Activated CD4-positive, alpha-beta memory T cell treated with anti-CD3 and anti-CD28 coated beads, Interleukin-2, amount 10 ng/mL, durations not matched to agents 7 days and 5 days (primary cell): ENCODE data around the gene BCL11B. TPM values are rescaled to one million over a fixed set of nuclear protein-coding genes. Genes with fewer than 3 reads are reported as not detected.
"Not testable (repeated sequence)": the region's sequence is repeated elsewhere in the genome, so short reads cannot be mapped to it uniquely, and the experiment has no call there.

ENCODE experiments used
- CTCF ChIA-PET: fragments of 350-600 bp; sonication (Branson Sonifier 250); formaldehyde crosslinking; loops from one replicate; lab custom pipeline; 2021; ENCODE audit warnings: antibody characterized with exemption, inconsistent platforms; lab: Charles Lee
- POLR2A ChIA-PET: fragments of 350-600 bp; sonication (Branson Sonifier 250); formaldehyde crosslinking; loops from one replicate; lab custom pipeline; 2021; ENCODE audit warnings: antibody characterized with exemption; lab: Charles Lee
- DNase-seq: peaks from one replicate; pipeline ENCODE4 v3.0.0-alpha.2; 2020
- H3K27ac Mint-ChIP-seq: one replicate; pipeline ENCODE4 v1.8.0; 2021; ENCODE audit warnings: mild to moderate bottlenecking, mixed read lengths
- H3K27me3 Mint-ChIP-seq: one replicate; pipeline ENCODE4 v1.8.0; 2021; ENCODE audit warnings: mixed read lengths
- H3K36me3 Mint-ChIP-seq: one replicate; pipeline ENCODE4 v1.8.0; 2021; ENCODE audit warnings: low read depth, mixed read lengths
- H3K4me1 Mint-ChIP-seq: one replicate; pipeline ENCODE4 v1.8.0; 2021; ENCODE audit warnings: mixed read lengths
- H3K4me3 Mint-ChIP-seq: one replicate; pipeline ENCODE4 v1.8.0; 2021; ENCODE audit warnings: mild to moderate bottlenecking, mixed read lengths
- H3K9me3 Mint-ChIP-seq: one replicate; pipeline ENCODE4 v1.8.0; 2021; ENCODE audit warnings: mixed read lengths
- total RNA-seq, 2 experiments: library from RNA; stranded (reverse); gene quantifications; one replicate each; pipeline ENCODE4 v1.2.3, GENCODE V29; 2021

Gene BCL11B
- total RNA-seq, 2 experiments from 2014 or later, result 81.7 to 82.0 TPM

GRCh38 chr14:99231850-99232713 is 39.9 kb downstream of the BCL11B start:
- Mint-ChIP-seq H3K4me1 (peaks cover 94% of the 10 kb centered on the region), H3K27ac (peak overlapping the region; percentile 99), H3K4me3 (peak overlapping the region; percentile 76), H3K27me3 (no peaks in the 10 kb centered on the region), H3K9me3 (no peaks in the 10 kb centered on the region), H3K36me3 (peaks cover 74% of the 10 kb centered on the region)
- ChIA-PET CTCF (interaction anchor here (0.6 to 16.6 kb wide), 11 partner anchors 8 to 164 kb away, joined by 3 to 214 read pairs (median 4); no protein-coding TSS in a partner anchor), POLR2A (interaction anchor here (1.0 to 41.9 kb wide), 8 partner anchors 5 to 1043 kb away, joined by 3 to 1689 read pairs (median 9); partner anchors contain the start of gene BCL11B)
- no peak for DNase-seq

DNA sequence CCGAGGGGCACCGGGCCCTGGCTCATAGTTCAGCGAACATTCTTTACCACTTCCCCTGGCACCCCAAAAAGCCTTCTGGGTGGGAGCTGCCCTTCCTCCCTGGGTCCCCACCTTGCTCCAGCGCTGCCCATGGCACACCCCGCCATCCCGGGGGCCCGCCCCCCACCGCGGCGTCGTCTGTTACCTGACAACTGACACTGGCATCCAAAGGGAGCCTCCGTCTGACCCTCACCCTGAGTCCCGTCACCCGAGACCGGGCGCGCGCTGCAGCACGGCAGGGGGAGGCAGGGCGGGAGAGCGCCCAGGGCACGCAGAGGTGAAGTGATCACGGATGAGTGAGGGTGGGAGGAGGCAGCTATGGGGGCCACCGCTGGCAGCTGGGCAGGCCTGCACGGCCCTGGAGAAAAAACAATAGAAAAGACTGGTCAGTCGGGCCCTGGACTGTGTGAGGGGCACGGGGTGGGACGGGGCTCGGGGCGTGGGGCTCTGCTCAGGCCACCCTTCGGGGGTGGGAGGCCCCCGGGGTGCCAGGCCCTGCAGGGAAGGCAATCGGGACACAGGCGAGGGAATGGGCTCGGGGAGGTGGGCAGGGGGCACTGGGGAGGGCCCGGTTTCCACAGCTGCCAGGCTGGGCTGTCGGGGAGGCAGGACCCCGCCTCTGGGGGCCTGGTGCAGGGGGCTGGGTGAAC is 40.7 kb downstream of the BCL11B start:
- Mint-ChIP-seq H3K4me1 (peaks cover 94% of the 10 kb centered on the region), H3K27ac (peak overlapping the region; percentile 99), H3K27me3 (no peaks in the 10 kb centered on the region), H3K36me3 (peaks cover 77% of the 10 kb centered on the region), H3K9me3 (no peaks in the 10 kb centered on the region), H3K4me3 (peak overlapping the region; percentile 76)
- ChIA-PET CTCF (interaction anchor here (0.6 to 16.6 kb wide), 23 partner anchors 10 to 1254 kb away, joined by 3 to 214 read pairs (median 4); no protein-coding TSS in a partner anchor), POLR2A (interaction anchor here (0.8 to 41.9 kb wide), 9 partner anchors 4 to 1254 kb away, joined by 3 to 1689 read pairs (median 8); partner anchors contain the start of gene BCL11B)
- DNase-seq, result no peak

DNA sequence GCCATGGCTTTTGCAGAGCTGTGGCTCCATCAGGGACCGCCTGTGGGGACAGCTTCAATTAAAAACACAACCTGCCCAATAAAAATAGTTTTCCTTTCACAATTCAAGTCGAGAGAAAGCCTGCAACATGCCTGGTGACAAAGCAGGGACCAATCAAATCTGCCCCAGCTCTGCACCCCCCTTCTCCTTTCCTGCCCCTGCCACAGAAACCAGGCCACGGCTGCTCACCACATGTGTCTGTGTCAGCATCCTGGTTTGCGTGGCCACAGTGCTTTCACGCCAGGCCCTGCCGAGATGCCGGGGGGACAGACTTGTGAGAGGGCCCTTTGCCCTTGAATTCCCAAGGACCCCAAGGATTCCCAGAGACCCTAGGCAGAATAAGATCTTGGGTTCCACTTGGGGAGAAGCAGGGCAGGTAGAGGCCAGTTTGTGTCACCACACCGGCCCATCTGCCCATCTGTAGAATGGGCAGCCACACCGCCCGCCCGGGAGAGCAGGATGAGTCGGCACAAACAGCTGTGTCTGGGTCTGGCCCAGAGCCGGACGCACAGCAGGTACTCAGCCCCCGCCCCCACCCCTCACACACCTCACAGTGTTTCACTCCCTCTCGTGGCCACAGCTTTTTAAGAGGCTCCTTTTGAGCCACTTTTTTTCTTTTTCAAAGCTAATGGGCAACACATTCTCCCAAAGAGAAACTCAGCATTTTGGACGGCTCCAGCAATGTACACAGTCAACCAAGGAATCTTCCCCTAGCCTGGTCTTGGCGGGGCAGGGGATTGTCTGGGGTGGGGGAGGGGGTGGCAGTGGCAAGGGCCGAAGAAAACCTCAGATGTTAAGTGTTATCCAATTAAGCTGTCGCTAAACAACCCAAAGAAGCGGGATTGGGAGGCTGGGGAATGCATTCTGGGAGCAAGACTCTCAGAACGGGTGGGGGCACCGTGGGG is 41.5 kb downstream of the BCL11B start:
- DNase-seq, result peak; percentile 93
- Mint-ChIP-seq H3K4me1 (peaks cover 94% of the 10 kb centered on the region), H3K27me3 (no peaks in the 10 kb centered on the region), H3K9me3 (no peaks in the 10 kb centered on the region), H3K4me3 (peak overlapping the region; percentile 73), H3K27ac (peak overlapping the region; percentile 99), H3K36me3 (peaks cover 77% of the 10 kb centered on the region)
- POLR2A ChIA-PET, result interaction anchor here (0.8 to 41.9 kb wide), 12 partner anchors 3 to 1253 kb away, joined by 3 to 1689 read pairs (median 6); partner anchors contain the start of gene BCL11B
- CTCF ChIA-PET, result interaction anchor here (0.6 to 16.6 kb wide), 28 partner anchors 9 to 1253 kb away, joined by 3 to 214 read pairs (median 4); no protein-coding TSS in a partner anchor

DNA sequence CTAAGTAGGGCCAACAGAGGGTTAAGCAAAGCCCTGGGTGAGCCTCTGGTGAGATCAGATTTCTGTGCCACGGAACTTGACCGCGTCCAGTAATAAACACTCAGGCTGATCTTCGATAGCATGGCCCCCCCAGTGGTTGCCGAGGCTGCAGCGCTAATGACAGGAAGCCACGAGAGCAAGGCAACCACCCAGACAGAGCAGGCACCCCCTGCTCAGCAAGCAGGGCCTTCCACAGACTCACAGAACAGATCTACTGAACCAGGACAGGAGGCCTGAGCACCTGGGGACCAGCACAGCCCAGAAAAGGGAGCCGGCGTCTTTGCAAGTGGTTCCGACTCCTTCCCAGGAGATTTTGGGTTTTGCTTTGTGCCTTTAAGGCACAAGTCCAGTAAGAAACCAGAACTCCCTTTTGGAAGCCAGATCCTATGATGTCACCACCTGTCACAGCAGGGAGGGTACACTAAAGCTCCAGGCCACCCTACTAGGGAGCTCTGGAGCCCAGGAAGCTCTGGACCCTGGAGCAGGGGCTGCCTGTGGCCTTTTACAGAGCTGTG is 42.3 kb downstream of the BCL11B start:
- DNase-seq, result no peak
- peak overlapping the region; percentile 73 for H3K4me3 Mint-ChIP-seq
- H3K9me3 Mint-ChIP-seq, result no peaks in the 10 kb centered on the region
- POLR2A ChIA-PET, result interaction anchor here (0.8 to 41.9 kb wide), 11 partner anchors 3 to 1253 kb away, joined by 3 to 1689 read pairs (median 6); partner anchors contain the start of gene BCL11B
- H3K27me3 Mint-ChIP-seq, result no peaks in the 10 kb centered on the region
- H3K4me1 Mint-ChIP-seq, result peaks cover 95% of the 10 kb centered on the region
- CTCF ChIA-PET, result interaction anchor here (0.6 to 16.6 kb wide), 23 partner anchors 8 to 1252 kb away, joined by 3 to 214 read pairs (median 4); no protein-coding TSS in a partner anchor
- peak overlapping the region; percentile 99 for H3K27ac Mint-ChIP-seq
- H3K36me3 Mint-ChIP-seq, result peaks cover 80% of the 10 kb centered on the region

- not testable (repeated sequence) for H3K27me3 Mint-ChIP-seq, H3K9me3 Mint-ChIP-seq, H3K4me3 Mint-ChIP-seq, DNase-seq
- peak overlapping the region; percentile 99 for H3K27ac Mint-ChIP-seq
- H3K4me1 Mint-ChIP-seq, result peaks cover 96% of the 10 kb centered on the region
- CTCF ChIA-PET, result interaction anchor here (0.7 to 16.6 kb wide), 8 partner anchors 7 to 1251 kb away, joined by 3 to 214 read pairs (median 14); no protein-coding TSS in a partner anchor
- POLR2A ChIA-PET, result interaction anchor here (0.9 to 41.9 kb wide), 5 partner anchors 2 to 38 kb away, joined by 3 to 1689 read pairs (median 573); partner anchors contain the start of gene BCL11B
- H3K36me3 Mint-ChIP-seq, result peaks cover 81% of the 10 kb centered on the region
These were observed 43.2 kb downstream of the BCL11B start for GRCh38 chr14:99228760-99229159.

GRCh38 chr14:99226687-99227086 is 45.3 kb downstream of the BCL11B start:
- H3K9me3 Mint-ChIP-seq, result no peaks in the 10 kb centered on the region
- H3K27me3 Mint-ChIP-seq, result no peaks in the 10 kb centered on the region
- POLR2A ChIA-PET, result interaction anchor here (1.5 to 41.9 kb wide), 4 partner anchors 11 to 38 kb away, joined by 6 to 1689 read pairs (median 303); partner anchors contain the start of gene BCL11B
- DNase-seq, result no peak
- peak overlapping the region; percentile 74 for H3K27ac Mint-ChIP-seq
- peaks cover 95% of the 10 kb centered on the region for H3K4me1 Mint-ChIP-seq
- peaks cover 84% of the 10 kb centered on the region for H3K36me3 Mint-ChIP-seq
- no peak overlapping the region for H3K4me3 Mint-ChIP-seq
- CTCF ChIA-PET, result interaction anchor here (1.7 to 16.6 kb wide), 4 partner anchors 10 to 45 kb away, joined by 5 to 214 read pairs (median 10); partner anchors contain the start of gene BCL11B

DNA sequence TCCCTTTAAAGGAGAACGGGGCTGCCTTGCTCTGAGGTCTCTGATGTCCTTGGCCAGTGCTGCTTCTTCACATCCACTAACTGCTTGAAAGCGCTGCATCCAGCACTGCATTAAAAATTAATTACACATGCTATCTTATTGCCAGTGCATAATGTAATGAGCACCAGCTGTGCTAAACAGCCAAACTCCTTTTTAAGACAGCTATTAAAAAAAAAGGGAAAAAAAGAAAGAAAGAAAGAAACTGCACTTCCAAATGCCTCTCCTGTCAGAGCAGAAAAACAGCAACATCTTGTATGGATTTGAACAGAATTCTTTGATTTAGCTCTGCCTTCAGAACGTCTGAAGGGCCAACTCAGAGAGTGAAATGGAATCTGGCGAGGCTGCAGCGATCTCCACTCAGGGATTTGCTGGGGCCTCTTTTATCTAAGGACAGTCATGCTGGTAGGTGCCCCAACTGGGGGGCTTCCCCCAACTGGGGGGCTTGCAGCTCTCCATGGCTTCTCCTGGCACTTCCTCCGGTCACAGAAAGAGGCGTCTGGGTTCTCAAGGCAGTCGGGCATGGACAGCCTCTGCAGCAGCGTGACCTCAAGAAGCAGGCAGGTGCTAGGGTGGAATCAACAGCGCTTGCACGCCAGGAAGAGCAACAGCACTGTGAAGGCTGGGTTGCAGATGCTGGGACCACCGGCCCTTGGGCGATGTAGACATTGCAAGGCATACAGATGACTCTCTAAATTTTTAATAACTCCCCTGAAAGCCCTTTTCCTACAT is 46.4 kb downstream of the BCL11B start:
- Mint-ChIP-seq H3K9me3 (no peaks in the 10 kb centered on the region), H3K4me3 (peak overlapping the region; percentile 27), H3K27ac (peak overlapping the region; percentile 74), H3K27me3 (no peaks in the 10 kb centered on the region), H3K36me3 (peaks cover 82% of the 10 kb centered on the region), H3K4me1 (peaks cover 93% of the 10 kb centered on the region)
- ChIA-PET CTCF (interaction anchor here (0.9 to 16.6 kb wide), 7 partner anchors 11 to 46 kb away, joined by 3 to 214 read pairs (median 5); partner anchors contain the start of gene BCL11B), POLR2A (interaction anchor here (0.9 to 41.9 kb wide), 8 partner anchors 10 to 1247 kb away, joined by 3 to 1689 read pairs (median 4); partner anchors contain the start of gene BCL11B)
- no peak for DNase-seq

DNA sequence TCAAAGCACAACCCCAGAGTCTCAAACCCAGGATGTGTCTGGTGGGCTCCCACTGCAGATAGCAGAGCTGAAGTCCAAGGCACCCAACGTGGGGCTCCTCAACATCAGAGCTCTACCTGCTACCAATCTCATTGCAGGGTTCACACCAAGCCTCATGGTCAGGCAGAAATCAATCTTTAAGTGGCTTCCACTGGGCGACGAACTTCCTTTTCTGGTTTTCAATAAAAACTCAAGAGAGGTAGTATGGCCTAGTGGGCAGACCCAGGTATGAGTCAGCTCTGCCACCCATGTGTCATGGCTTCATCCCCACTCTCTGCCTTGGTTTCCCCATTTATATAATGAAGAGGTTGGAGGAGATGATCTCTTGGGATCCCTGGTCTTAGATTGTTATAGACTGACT is 47.0 kb downstream of the BCL11B start:
- Mint-ChIP-seq H3K4me3 (no peak overlapping the region), H3K27ac (peak overlapping the region; percentile 74), H3K36me3 (peaks cover 85% of the 10 kb centered on the region), H3K4me1 (peaks cover 93% of the 10 kb centered on the region), H3K27me3 (no peaks in the 10 kb centered on the region), H3K9me3 (no peaks in the 10 kb centered on the region)
- CTCF ChIA-PET, result interaction anchor here (0.9 to 16.6 kb wide), 7 partner anchors 11 to 47 kb away, joined by 3 to 214 read pairs (median 5); partner anchors contain the start of gene BCL11B
- DNase-seq, result no peak
- POLR2A ChIA-PET, result interaction anchor here (0.9 to 41.9 kb wide), 7 partner anchors 9 to 1247 kb away, joined by 3 to 1689 read pairs (median 3); partner anchors contain the start of gene BCL11B

DNA sequence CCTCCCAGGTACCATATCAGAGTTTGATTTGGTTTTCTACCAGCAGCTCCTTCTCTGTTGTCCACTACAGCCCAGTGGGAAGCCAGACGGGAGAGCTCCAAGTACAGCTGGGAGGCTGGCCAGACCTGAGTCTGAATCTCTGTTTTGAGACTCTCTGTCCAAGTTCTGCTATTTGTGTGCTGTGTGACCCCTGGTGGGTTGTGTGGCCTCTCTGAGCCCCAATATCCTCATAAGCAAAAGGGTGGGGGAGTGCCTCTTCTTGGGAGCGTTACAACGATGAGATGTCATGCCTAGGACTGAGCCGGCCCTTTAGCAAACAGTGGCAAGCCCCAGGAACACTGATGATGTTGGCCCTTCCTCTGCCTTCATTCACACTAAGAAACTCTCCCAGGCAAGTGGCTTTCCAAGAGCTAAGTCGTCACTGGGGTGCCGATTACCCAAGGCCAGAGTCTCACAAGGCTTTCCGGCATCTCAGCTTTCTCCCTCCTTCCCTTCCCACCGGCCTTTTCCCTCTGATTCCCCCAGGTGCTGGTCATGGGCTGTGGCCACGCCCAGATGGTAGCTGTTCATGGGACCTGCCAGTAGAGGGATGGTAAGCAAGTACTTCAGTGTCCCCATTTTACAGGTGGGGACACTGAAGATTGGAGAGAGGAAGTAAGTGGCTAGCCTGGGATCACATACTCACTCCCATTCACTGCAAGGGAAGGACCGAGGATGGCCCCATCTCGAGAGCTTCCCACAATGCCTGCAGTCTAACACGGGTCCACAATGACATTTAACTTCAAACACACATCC is 47.7 kb downstream of the BCL11B start:
- ChIA-PET CTCF (interaction anchor here (1.2 to 16.6 kb wide), 6 partner anchors 9 to 41 kb away, joined by 3 to 214 read pairs (median 10); no protein-coding TSS in a partner anchor), POLR2A (interaction anchor here (0.9 to 41.9 kb wide), 5 partner anchors 9 to 1246 kb away, joined by 3 to 1689 read pairs (median 33); partner anchors contain the start of gene BCL11B)
- H3K4me1 Mint-ChIP-seq, result peaks cover 92% of the 10 kb centered on the region
- H3K36me3 Mint-ChIP-seq, result peaks cover 83% of the 10 kb centered on the region
- no peak overlapping the region for H3K4me3 Mint-ChIP-seq
- H3K27ac Mint-ChIP-seq, result peak overlapping the region; percentile 74
- no peak for DNase-seq
- no peaks in the 10 kb centered on the region for H3K27me3 Mint-ChIP-seq
- H3K9me3 Mint-ChIP-seq, result no peaks in the 10 kb centered on the region
